Stimulated activated CD8-positive, alpha-beta memory T cell treated with anti-CD3 and anti-CD28 coated beads, Interleukin-4, amount 100 ng/mL, for 48 hours (primary cell): ENCODE results near the gene SH3GL2.

Source experiments
- DNase-seq: peaks from one replicate; pipeline ENCODE4 v3.0.0-alpha.2; 2020

SH3GL2 gene

GRCh38 chr9:17824191-17824590, 245.3 kb downstream of the SH3GL2 start:
- DNase-seq, result no peak

- DNase-seq, result no peak
These were observed 245.9 kb downstream of the SH3GL2 start for GRCh38 chr9:17824616-17825264.

- no peak for DNase-seq
These were observed 246.4 kb downstream of the SH3GL2 start for GRCh38 chr9:17825265-17825659.

- no peak for DNase-seq
These were observed 250.2 kb downstream of the SH3GL2 start for GRCh38 chr9:17829064-17829463.

- DNase-seq, result no peak
These were observed 251.0 kb downstream of the SH3GL2 start for GRCh38 chr9:17829812-17830385.

- no peak for DNase-seq
These were observed 253.9 kb downstream of the SH3GL2 start for GRCh38 chr9:17832812-17833211.

GRCh38 chr9:17833846-17834245, 255.0 kb downstream of the SH3GL2 start:
- no peak for DNase-seq

- DNase-seq, result no peak
These were observed 259.1 kb downstream of the SH3GL2 start for GRCh38 chr9:17837965-17838364.

GRCh38 chr9:17839776-17840175, 260.9 kb downstream of the SH3GL2 start:
- no peak for DNase-seq

- no peak for DNase-seq
These were observed 264.4 kb downstream of the SH3GL2 start for GRCh38 chr9:17843236-17843635.
